Measurements from ENCODE around the gene CDK1.

The CDK1 gene

DNA sequence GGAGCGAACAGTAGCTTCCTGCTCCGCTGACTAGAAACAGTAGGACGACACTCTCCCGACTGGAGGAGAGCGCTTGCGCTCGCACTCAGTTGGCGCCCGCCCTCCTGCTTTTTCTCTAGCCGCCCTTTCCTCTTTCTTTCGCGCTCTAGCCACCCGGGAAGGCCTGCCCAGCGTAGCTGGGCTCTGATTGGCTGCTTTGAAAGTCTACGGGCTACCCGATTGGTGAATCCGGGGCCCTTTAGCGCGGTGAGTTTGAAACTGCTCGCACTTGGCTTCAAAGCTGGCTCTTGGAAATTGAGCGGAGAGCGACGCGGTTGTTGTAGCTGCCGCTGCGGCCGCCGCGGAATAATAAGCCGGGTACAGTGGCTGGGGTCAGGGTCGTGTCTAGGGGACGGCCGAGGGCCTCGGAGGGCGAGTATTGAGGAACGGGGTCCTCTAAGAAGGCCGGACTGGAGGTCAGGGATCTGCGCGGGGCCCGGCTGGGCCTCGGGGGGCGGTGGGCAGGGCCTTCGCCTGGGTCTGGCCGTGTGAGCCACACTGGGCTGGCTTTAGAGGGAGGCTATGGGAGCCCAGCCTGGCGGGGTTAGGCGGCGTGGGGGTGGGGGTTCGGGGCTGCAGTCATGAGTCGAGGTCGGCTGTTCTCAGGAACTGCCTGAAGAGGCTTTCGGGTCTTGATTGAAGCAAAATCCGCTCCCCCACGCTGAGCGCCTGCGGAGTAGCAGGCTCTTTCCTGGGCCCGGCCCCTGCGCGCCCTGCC is at the start of gene CDK1:
Gene CDK1 (plus strand): TSS at position 265 of the 757 bp plus-strand sequence. CDS start 1,688 bp downstream, outside the sequence.
- FAIRE-seq, result peak; percentile 100

DNA sequence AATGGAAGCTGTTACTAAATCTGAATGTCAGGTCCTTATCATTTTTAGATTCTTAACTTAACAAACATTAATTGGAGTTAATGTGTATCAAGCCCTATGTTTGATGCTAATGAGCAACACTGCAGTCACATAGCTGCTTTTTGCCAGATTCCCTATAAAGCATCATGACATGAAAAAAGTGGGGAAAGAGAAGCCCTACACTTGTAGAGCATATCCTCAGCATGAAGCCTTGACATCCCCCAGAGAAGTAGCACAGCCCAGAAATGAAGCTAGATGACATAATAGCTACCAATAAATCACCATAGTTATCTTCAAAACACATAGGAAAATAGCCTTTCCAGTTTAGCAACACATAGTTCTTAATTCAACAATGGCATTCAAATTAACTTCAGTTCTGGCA is 49.2 kb upstream of the CDK1 start:
- FAIRE-seq (peak; percentile 15), DNase-seq (ENCODE audit: insufficient read length, low spot score) (no peak)
- no peak for TF ChIP-seq POLR2A (IDR thresholded peaks at IDR 0.05; ENCODE audit: low read depth, low read length)

More for the DNA sequence above, at the start of gene CDK1:
- peak; percentile 64 for TF ChIP-seq POLR2A (IDR thresholded peaks at IDR 0.05; ENCODE audit: low read depth, low read length)
- DNase-seq (ENCODE audit: insufficient read length, low spot score), result peak; percentile 94

DNA sequence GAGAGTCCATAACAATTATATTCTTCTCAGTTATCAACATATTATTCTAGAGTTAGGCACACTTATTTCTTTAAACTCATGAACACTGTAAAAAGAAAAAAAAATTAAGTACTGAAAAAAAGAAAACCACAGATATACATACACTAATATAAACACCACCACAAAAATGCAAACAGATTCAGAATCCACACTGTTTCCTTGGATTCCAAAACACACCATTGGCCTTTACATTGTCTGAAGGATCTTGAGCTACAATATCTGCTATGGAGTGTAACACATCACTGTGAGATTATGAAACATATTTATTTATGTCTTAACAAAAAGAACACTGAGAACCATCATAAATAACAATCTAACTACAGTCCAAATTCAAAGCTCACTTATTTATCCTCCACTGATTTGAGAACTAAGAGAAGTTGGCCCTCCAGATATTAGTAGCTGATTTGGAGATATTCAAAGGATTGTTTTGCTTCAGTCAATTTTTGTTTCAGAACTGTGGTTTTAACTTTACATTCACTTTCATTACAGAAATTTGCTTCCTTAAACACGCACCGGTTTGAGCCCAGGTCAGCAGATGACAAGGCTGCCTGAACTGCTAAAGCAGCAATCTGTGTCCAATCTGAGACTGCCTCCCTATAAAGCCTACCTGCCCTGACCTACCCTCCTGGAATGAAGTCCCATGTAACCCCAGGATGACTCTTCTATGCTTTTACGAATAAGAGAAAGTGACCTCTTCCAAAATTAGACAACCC is 47.0 kb upstream of the CDK1 start:
- FAIRE-seq, result no peak

DNA sequence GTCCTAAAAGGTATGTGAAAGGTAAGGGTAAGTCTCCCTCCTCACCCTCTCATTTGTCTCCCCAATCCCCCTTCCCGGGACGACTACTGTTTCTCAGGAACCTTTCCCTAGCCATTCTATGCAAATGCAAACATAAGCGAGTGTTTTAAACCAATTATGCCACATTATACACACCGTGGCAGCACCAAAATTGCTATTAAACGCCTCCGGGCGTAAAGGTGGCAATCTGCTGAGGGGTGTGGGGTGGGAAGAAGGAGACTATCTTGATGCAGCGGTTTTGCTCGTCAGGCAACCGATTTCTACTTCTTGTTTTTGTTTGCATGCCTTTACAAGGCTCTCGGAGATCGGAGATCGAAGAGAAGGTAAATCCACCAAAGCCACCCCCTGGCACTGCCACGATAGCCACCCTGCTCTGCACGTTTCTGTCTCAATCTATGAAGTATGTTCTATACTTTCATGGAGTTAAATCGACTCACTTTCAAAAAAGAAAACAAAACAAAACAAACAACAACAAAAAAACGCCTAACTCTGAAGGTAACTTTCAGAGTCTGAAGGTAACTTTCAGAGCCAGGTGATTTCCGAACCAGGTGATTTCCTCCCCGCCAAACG is 46.0 kb upstream of the CDK1 start:
- TF ChIP-seq POLR2A (IDR thresholded peaks at IDR 0.05; ENCODE audit: low read depth, low read length), result no peak
- FAIRE-seq, result no peak
- DNase-seq (ENCODE audit: insufficient read length, low spot score), result no peak

More for the DNA sequence above, 47.0 kb upstream of the CDK1 start:
- TF ChIP-seq POLR2A (IDR thresholded peaks at IDR 0.05; ENCODE audit: low read depth, low read length), result no peak
- DNase-seq (ENCODE audit: insufficient read length, low spot score), result no peak

DNA sequence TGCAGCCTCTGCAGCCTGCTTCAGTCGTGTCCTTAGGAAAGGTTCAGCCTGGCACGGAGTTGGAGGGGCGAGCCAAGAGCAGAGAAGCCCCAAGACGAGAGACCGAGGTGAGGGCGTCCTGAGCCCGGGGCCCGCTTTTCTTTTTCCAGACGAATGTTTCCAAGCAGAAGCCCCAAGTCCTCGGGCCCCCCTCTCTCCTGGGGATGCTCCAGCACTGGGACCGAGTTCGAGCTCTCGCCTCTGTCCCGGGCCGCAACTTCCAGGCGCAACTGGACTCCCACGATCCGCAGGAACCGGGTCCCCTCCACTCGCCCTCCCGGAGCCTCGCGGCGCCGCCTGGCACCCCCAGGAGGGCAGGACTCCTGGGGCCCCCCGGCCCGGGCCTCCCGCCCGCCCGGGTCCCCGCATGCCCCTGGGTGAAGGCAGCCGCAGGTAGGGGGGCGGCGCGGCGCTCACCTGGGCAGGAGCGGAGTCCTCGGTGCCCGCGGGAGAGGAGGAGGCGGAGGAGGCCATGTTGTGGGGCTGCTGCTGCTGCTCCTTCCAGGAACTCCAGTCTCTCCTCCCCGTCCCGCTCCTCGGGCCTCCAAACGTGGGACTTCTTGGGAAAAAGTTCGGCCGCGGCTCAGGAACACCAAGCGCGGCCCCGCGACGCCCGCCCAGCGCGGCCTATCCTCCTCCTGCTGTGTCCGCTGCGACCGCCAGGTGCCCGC is 45.3 kb upstream of the CDK1 start:
- TF ChIP-seq POLR2A (IDR thresholded peaks at IDR 0.05; ENCODE audit: low read depth, low read length), result no peak
- FAIRE-seq (no peak), DNase-seq (ENCODE audit: insufficient read length, low spot score) (no peak)

DNA sequence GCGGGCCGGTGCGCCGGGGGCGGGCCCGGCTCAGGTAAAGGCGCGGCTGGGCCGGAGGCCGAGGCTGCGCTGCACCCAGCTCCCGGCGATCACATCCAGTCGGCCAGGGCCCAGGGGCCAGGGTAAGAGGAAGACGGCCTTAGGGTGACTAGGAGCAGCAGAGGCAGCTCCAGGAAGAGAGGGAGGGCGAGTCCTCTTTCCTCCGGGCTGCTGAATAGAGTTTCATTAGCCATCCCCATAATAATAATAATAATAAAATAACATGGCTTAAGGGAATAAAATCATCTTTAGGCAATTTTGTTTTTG is 44.8 kb upstream of the CDK1 start:
- TF ChIP-seq POLR2A (IDR thresholded peaks at IDR 0.05; ENCODE audit: low read depth, low read length), result no peak
- FAIRE-seq (no peak), DNase-seq (ENCODE audit: insufficient read length, low spot score) (no peak)

DNA sequence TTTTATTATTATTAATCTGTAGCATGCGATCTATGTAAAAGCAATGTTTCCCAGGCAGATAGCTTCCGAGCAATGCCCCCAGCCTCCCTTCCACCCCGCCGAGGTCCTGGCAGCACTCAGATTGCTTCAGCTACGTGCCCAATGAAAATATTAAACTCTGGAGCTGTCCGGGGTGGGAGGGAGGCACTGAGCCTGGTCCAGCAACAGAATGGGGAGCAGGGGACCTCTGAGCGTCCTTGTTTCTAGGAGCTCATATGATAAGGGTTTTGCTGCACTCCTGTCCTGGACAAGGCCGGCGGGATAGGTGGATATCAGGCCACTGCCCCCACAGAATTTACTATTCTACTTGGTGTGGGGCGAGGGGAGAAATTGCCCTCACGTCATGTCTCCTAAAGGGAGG is 44.5 kb upstream of the CDK1 start:
- no peak for TF ChIP-seq POLR2A (IDR thresholded peaks at IDR 0.05; ENCODE audit: low read depth, low read length)
- DNase-seq (ENCODE audit: insufficient read length, low spot score) (no peak), FAIRE-seq (no peak)

DNA sequence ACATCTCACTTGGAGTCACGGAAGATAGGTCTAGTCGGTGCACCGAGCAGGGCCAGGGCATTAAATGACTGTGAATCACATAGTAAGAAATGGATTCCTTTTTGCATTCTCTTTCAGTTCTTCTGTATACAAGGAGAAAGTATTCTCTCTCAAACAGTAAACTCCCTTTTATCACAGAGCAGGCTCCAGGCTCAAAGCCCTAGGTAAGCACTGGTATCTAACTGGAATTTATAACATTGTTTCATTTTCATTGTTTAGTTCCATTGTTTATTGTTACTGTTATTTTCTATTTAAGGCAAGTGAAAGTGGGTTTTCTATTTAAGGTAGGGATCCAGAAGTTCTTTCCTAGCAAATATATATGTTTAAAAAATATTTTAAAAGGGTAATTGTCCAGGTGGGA is 44.1 kb upstream of the CDK1 start:
- DNase-seq (ENCODE audit: insufficient read length, low spot score) (no peak), FAIRE-seq (no peak)
- TF ChIP-seq POLR2A (IDR thresholded peaks at IDR 0.05; ENCODE audit: low read depth, low read length), result no peak

DNA sequence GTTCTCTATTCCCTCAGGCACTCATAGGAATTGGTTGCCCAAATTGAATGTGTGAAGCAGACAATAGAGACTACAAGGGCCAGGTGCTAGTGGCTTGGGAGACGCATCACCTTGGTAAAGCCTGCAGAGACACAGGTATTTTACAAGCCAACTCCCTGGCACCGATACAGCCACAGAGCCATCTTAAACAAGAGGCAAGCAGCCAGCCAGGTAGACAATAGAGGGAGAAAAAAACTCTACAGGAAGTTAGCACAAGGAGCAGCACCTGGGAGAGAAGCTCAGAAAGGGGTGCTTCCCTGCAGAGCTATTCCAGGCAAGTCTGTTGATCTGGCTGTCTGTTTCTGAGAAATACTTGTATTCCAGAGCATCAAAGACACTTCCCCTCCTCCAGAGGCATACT is 43.0 kb upstream of the CDK1 start:
- DNase-seq (ENCODE audit: insufficient read length, low spot score) (no peak), FAIRE-seq (no peak)
- no peak for TF ChIP-seq POLR2A (IDR thresholded peaks at IDR 0.05; ENCODE audit: low read depth, low read length)

DNA sequence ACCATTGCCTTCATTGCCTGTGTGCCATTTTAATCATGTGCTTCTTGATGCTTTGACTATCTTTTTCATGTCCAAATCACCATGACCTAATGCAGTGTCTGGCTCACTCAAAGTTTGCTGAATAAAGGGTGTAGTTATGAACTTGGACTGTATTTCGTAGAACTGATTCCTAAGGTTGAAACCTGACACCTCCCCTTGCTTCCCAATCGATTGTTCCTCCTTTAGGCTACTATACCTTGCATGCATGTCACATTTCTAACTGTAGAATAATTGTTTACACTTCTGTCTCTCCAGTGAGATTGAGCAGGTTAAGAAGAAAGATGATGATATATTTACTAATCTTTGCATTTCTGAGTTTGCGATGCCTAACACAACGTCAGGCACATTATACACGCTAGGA is 41.0 kb upstream of the CDK1 start:
- FAIRE-seq (no peak), DNase-seq (ENCODE audit: insufficient read length, low spot score) (no peak)
- no peak for TF ChIP-seq POLR2A (IDR thresholded peaks at IDR 0.05; ENCODE audit: low read depth, low read length)

DNA sequence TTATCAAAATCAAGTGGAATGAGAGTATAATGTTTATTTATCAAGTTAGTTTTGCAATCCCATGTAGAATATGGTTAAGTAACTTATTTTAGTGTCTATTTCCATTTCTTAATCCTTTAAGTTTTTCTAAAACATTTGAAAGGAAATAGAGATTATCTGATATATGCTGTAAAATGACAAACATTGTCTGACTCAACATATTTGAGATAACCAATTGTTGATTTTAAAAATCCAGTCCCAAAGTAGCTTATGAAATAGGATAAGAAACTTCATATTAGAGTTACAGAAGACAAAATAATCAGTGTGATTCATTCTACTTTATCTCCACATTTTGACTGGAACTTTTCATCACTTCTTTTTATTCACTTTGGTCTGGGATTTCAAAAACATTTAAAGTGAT is 38.7 kb upstream of the CDK1 start:
- TF ChIP-seq POLR2A (IDR thresholded peaks at IDR 0.05; ENCODE audit: low read depth, low read length), result no peak
- FAIRE-seq (no peak), DNase-seq (ENCODE audit: insufficient read length, low spot score) (no peak)

DNA sequence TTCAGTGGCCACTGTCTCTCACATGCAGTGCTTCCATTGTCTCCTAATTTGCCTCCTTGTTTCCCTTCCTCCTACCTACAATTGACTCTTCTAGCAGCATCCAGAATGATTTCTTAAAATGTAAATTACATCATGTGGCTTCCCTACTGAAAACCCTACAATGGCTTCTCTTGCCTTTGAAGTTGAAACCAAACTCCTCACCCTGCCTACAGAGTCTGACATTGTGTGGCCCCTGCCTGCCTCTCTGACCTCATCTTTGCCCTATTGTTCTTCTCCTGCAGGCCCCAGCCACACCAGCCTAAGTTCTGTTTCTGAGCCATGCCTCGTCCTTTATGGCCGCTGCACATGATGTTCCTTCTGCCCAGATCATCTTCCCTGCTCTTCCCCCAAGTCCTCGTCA is 35.8 kb upstream of the CDK1 start:
- DNase-seq (ENCODE audit: insufficient read length, low spot score), result no peak
- no peak for FAIRE-seq
- no peak for TF ChIP-seq POLR2A (IDR thresholded peaks at IDR 0.05; ENCODE audit: low read depth, low read length)

DNA sequence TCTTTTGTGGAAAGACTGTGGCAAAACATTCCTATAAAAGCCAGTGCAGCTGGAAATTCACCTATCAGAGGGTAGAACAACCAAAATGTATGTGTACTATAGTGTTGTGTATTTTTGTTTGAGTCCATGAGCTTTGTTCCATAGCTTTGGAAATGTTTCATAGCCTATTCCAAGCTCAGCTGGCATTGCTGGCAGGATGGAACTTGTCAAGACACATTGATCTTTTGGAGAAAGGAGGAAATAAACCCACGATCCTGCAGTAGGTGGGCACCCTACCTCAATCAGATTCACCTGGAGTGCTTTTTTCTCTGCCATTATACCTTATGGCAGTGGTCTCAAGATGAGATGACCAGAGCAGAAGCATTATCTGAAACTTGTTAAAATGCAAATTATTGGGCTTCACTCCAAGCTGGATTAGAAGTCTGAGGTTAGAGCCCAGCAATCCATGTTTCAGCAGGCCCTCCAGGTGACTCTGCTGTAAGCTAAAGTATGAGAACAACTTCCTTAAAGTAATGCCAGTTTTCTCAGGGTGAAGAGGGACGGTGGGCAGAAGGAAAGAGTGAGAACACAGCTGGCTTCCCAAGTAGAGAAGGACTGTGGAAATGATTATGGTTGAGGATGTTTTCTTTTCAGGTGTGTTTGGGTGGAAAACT is 30.3 kb upstream of the CDK1 start:
- DNase-seq (ENCODE audit: insufficient read length, low spot score) (no peak), FAIRE-seq (no peak)

DNA sequence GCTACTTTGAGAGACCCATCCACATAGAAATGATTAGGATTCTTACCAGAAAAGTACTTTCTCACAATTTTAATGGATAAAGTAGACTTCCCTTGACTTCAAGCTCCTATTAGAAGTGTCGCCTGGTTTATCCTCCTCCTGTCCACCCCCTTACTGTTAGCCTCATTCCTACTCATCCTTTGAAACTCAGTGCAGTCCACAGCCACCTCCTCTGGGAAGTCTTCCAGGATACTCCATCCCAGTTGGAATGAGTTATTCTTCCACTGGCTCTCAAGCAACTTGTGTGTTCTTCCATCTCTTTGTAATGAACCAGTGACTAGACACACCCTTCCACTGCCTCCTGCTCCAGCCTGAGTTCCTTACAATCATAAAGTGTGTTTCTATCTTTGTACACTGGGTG is 25.1 kb upstream of the CDK1 start:
- TF ChIP-seq POLR2A (IDR thresholded peaks at IDR 0.05; ENCODE audit: low read depth, low read length), result no peak
- FAIRE-seq, result no peak
- DNase-seq (ENCODE audit: insufficient read length, low spot score), result no peak

More for the DNA sequence above, 30.3 kb upstream of the CDK1 start:
- no peak for TF ChIP-seq POLR2A (IDR thresholded peaks at IDR 0.05; ENCODE audit: low read depth, low read length)

Measured in H54 (cell line).